ENCODE results near the gene LPP. TPM values are rescaled to one million over a fixed set of nuclear protein-coding genes. Genes with fewer than 3 reads are reported as not detected.

The LPP gene
- total and polyA plus RNA-seq, 10 of the 15 experiments (the other 5 are each of a cell fraction or from before 2014, with no cell fraction given) = under 0.01 to 0.62 (median 0.03) TPM

GRCh38 chr3:188174317-188175044 lies 20.5 kb downstream of the LPP start:
- no peak overlapping the region for H3K4me3 ChIP-seq
- TF ChIP-seq SPI1 (IDR thresholded peaks at IDR 0.05; ENCODE audit: borderline replicate concordance, insufficient read depth, low read depth, low read length) (peak; percentile 27; the same call in 1 of the 2 replicates), YBX1 (IDR thresholded peaks at IDR 0.05) (no peak), SP1 (IDR thresholded peaks at IDR 0.05; ENCODE audit: low read depth, low read length) (no peak)
- H4K20me1 ChIP-seq (ENCODE audit: control insufficient read depth, insufficient read depth) = no peaks in the 10 kb centered on the region
- no peaks in the 10 kb centered on the region for H3K9me3 ChIP-seq (replicated peaks; ENCODE audit: control insufficient read depth, insufficient read depth, low read length)
- no peak for DNase-seq (ENCODE audit: low read depth, low spot score)
- FAIRE-seq = no peak
- ChIA-PET POLR2A (no interaction called here), SMC1A (ENCODE audit: uncharacterized antibody, unreplicated experiment) (no interaction called here), RAD21 (ENCODE audit: unreplicated experiment) (no interaction called here), CTCF (interaction anchor here (1.6 kb wide), 1 partner anchor 435 kb away, joined by 4 read pairs; no protein-coding TSS in a partner anchor)
- no peak overlapping the region for H3K4me2 ChIP-seq (ENCODE audit: control insufficient read depth, insufficient read depth)
- WGBS (ENCODE audit: insufficient coverage, insufficient replicate concordance, low lambda C conversion rate, missing lambda C conversion rate) = 46% methylated on average over 9 of the region's 9 CpGs
- no peak overlapping the region for H3K9ac ChIP-seq (ENCODE audit: control insufficient read depth, insufficient read depth, low read length)
- H3K27ac ChIP-seq (ENCODE audit: control insufficient read depth, insufficient read depth) = no peak overlapping the region
- intact Hi-C loops (cut with micrococcal nuclease; ENCODE audit: unreplicated experiment) = no loop called here
- in situ Hi-C loops (cut with MboI) = no loop called here
- H3K27me3 ChIP-seq (replicated peaks in 1 of 2; ENCODE audit: control insufficient read depth in 2 of 2, insufficient read depth in 2 of 2, low read length in 1 of 2) = peaks cover 0 to 1% of the 10 kb centered on the region in 2 experiments; a peak in 1 of 4 replicates
- H3K36me3 ChIP-seq (ENCODE audit: control insufficient read depth in 2 of 2, insufficient read depth in 2 of 2, low read length in 1 of 2) = no peaks in the 10 kb centered on the region
- H2AFZ ChIP-seq (ENCODE audit: control insufficient read depth, low read depth, low read length) = no peak overlapping the region
- BruUV-seq (replicated peaks) = no TSS peak
- H3K79me2 ChIP-seq (ENCODE audit: control insufficient read depth, insufficient read depth, low read length) = no peaks in the 10 kb centered on the region
- no peak for ATAC-seq
- no peaks in the 10 kb centered on the region for H3K4me1 ChIP-seq (ENCODE audit: control insufficient read depth, insufficient read depth, low read length)

GRCh38 chr3:188176476-188176875 lies 22.5 kb downstream of the LPP start:
- in situ Hi-C loops (cut with MboI) (no loop called here), intact Hi-C loops (cut with micrococcal nuclease; ENCODE audit: unreplicated experiment) (no loop called here)
- no peaks in the 10 kb centered on the region for H3K9me3 ChIP-seq (replicated peaks; ENCODE audit: control insufficient read depth, insufficient read depth, low read length)
- H3K36me3 ChIP-seq (ENCODE audit: control insufficient read depth in 2 of 2, insufficient read depth in 2 of 2, low read length in 1 of 2) = no peaks in the 10 kb centered on the region
- H3K9ac ChIP-seq (ENCODE audit: control insufficient read depth, insufficient read depth, low read length) = no peak overlapping the region
- no peak overlapping the region for H3K4me3 ChIP-seq
- CTCF ChIA-PET = no interaction called here
- H3K79me2 ChIP-seq (ENCODE audit: control insufficient read depth, insufficient read depth, low read length) = no peaks in the 10 kb centered on the region
- POLR2A ChIA-PET = no interaction called here
- H3K27me3 ChIP-seq (replicated peaks in 1 of 2; ENCODE audit: control insufficient read depth in 2 of 2, insufficient read depth in 2 of 2, low read length in 1 of 2) = peaks cover 0 to 3% of the 10 kb centered on the region in 2 experiments; a peak in 2 of 4 replicates
- no peak overlapping the region for H2AFZ ChIP-seq (ENCODE audit: control insufficient read depth, low read depth, low read length)
- DNase-seq (ENCODE audit: low read depth, low spot score) (no peak), ATAC-seq (no peak), FAIRE-seq (no peak)
- TF ChIP-seq HCFC1 (IDR thresholded peaks at IDR 0.05; ENCODE audit: low read length) (no peak), SKIL (IDR thresholded peaks at IDR 0.05; ENCODE audit: low read depth, poor library complexity, severe bottlenecking) (no peak)
- SMC1A ChIA-PET (ENCODE audit: uncharacterized antibody, unreplicated experiment) = no interaction called here
- no peaks in the 10 kb centered on the region for H4K20me1 ChIP-seq (ENCODE audit: control insufficient read depth, insufficient read depth)
- no peaks in the 10 kb centered on the region for H3K4me1 ChIP-seq (ENCODE audit: control insufficient read depth, insufficient read depth, low read length)
- BruUV-seq (replicated peaks) = no TSS peak
- RAD21 ChIA-PET (ENCODE audit: unreplicated experiment) = interaction anchor here (0.6 kb wide), 1 partner anchor 808 kb away, joined by 4 read pairs; no protein-coding TSS in a partner anchor
- H3K4me2 ChIP-seq (ENCODE audit: control insufficient read depth, insufficient read depth) = no peak overlapping the region
- no peak overlapping the region for H3K27ac ChIP-seq (ENCODE audit: control insufficient read depth, insufficient read depth)

All from GM12878 (cell line).